ENCODE measurements around the gene IRGQ.
A peak's percentile ranks its signal among the peaks of the same experiment; 100 is the strongest.

IRGQ gene

GRCh38 chr19:43639519-43640423 is 43.8 kb upstream of the IRGQ start, which contains the start of gene CADM4 (continued):
- TF ChIP-seq ZNF146 (tag by site-specific recombination; IDR thresholded peaks at IDR 0.05) (peak; percentile 57), ZNF600 (tag by site-specific recombination; IDR thresholded peaks at IDR 0.05) (peak; percentile 98), ZNF157 (tag by site-specific recombination; IDR thresholded peaks at IDR 0.05) (no peak; the same call in none of the 2 replicates), REST (tag by site-specific recombination; IDR thresholded peaks at IDR 0.05) (no peak), ZNF701 (tag by site-specific recombination; IDR thresholded peaks at IDR 0.05) (no peak; the same call in 1 of the 2 replicates), ZNF148 (tag by site-specific recombination; IDR thresholded peaks at IDR 0.05; ENCODE audit: borderline replicate concordance) (peak; percentile 85; the same call in 1 of the 2 replicates), ZNF670 (tag by site-specific recombination; IDR thresholded peaks at IDR 0.05; ENCODE audit: low read depth) (no peak), ZNF155 (tag by site-specific recombination; IDR thresholded peaks at IDR 0.05) (no peak; the same call in 1 of the 2 replicates), ZNF140 (tag by site-specific recombination; IDR thresholded peaks at IDR 0.05) (0 out of 2 replicates have a peak, but pooled peaks have one; percentile 43), ZNF843 (tag by site-specific recombination; IDR thresholded peaks at IDR 0.05) (peak; percentile 86), ZNF24 (tag by site-specific recombination; IDR thresholded peaks at IDR 0.05) (0 out of 2 replicates have a peak, but pooled peaks have one; percentile 58), ZNF585B (tag by site-specific recombination; IDR thresholded peaks at IDR 0.05) (peak; percentile 34), ZFP37 (tag by site-specific recombination; IDR thresholded peaks at IDR 0.05) (peak; percentile 79; the same call in 1 of the 2 replicates), ZNF704 (tag by site-specific recombination; IDR thresholded peaks at IDR 0.05) (no peak), ZNF792 (tag by site-specific recombination; IDR thresholded peaks at IDR 0.05) (peak; percentile 96), ZNF768 (tag by site-specific recombination; IDR thresholded peaks at IDR 0.05) (no peak; the same call in 1 of the 2 replicates), FEZF1 (tag by site-specific recombination; IDR thresholded peaks at IDR 0.05) (peak; percentile 47), ZNF560 (tag by site-specific recombination; IDR thresholded peaks at IDR 0.05; ENCODE audit: borderline replicate concordance) (no peak), EGR2 (tag by site-specific recombination; IDR thresholded peaks at IDR 0.05; ENCODE audit: low read depth) (peak; percentile 97), ZNF530 (tag by site-specific recombination; IDR thresholded peaks at IDR 0.05; ENCODE audit: low read depth) (no peak), RBAK (tag by site-specific recombination; IDR thresholded peaks at IDR 0.05) (peak; percentile 49; the same call in 1 of the 2 replicates), YY2 (tag by site-specific recombination; IDR thresholded peaks at IDR 0.05) (peak; percentile 71), ZNF19 (tag by site-specific recombination; IDR thresholded peaks at IDR 0.05; ENCODE audit: low read depth) (no peak), ZNF830 (tag by site-specific recombination; IDR thresholded peaks at IDR 0.05; ENCODE audit: low read depth) (no peak), ZNF785 (tag by site-specific recombination; IDR thresholded peaks at IDR 0.05) (peak; percentile 95), ZNF37A (tag by site-specific recombination; IDR thresholded peaks at IDR 0.05) (no peak)
- TF ChIP-seq, protein P1, sequence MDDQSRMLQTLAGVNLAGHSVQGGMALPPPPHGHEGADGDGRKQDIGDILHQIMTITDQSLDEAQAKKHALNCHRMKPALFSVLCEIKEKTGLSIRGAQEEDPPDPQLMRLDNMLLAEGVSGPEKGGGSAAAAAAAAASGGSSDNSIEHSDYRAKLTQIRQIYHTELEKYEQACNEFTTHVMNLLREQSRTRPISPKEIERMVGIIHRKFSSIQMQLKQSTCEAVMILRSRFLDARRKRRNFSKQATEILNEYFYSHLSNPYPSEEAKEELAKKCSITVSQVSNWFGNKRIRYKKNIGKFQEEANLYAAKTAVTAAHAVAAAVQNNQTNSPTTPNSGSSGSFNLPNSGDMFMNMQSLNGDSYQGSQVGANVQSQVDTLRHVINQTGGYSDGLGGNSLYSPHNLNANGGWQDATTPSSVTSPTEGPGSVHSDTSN (CRISPR knock-in tag; IDR thresholded peaks at IDR 0.05) = no peak
- TF ChIP-seq, protein P2, sequence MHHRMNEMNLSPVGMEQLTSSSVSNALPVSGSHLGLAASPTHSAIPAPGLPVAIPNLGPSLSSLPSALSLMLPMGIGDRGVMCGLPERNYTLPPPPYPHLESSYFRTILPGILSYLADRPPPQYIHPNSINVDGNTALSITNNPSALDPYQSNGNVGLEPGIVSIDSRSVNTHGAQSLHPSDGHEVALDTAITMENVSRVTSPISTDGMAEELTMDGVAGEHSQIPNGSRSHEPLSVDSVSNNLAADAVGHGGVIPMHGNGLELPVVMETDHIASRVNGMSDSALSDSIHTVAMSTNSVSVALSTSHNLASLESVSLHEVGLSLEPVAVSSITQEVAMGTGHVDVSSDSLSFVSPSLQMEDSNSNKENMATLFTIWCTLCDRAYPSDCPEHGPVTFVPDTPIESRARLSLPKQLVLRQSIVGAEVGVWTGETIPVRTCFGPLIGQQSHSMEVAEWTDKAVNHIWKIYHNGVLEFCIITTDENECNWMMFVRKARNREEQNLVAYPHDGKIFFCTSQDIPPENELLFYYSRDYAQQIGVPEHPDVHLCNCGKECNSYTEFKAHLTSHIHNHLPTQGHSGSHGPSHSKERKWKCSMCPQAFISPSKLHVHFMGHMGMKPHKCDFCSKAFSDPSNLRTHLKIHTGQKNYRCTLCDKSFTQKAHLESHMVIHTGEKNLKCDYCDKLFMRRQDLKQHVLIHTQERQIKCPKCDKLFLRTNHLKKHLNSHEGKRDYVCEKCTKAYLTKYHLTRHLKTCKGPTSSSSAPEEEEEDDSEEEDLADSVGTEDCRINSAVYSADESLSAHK (tag by site-specific recombination; IDR thresholded peaks at IDR 0.05) = peak; percentile 85
